Measurements from ENCODE around the gene NDUFV1. TPM values are rescaled to one million over a fixed set of nuclear protein-coding genes. Genes with fewer than 3 reads are reported as not detected.
A peak's percentile ranks its signal among the peaks of the same experiment; 100 is the strongest.

NDUFV1 gene
- total RNA-seq, 1 experiment from 2014 or later, result 250 TPM

- H3K4me1 ChIP-seq (ENCODE audit: insufficient read depth, low read length, poor library complexity, severe bottlenecking), result peaks cover 11% of the 10 kb centered on the region
- peak; percentile 99 for DNase-seq (ENCODE audit: low spot score)
- POLR2A ChIA-PET (ENCODE audit: low non-redundant PET), result interaction anchor here (0.6 to 0.9 kb wide), 2 partner anchors 16 to 369 kb away, joined by 3 to 5 read pairs; no protein-coding TSS in a partner anchor
- intact Hi-C loops (cut with micrococcal nuclease; ENCODE audit: unreplicated experiment), result loop anchor here (5.0 kb wide), 1 partner anchor 172 kb away; no protein-coding TSS in a partner anchor
- H3K9me3 ChIP-seq (ENCODE audit: low read depth, low read length, poor library complexity, severe bottlenecking), result no peaks in the 10 kb centered on the region
- no peaks in the 10 kb centered on the region for H3K36me3 ChIP-seq (ENCODE audit: insufficient read depth, low read length, poor library complexity, severe bottlenecking)
- H3K4me3 ChIP-seq (ENCODE audit: low read depth, low read length, poor library complexity, severe bottlenecking), result peak overlapping the region; percentile 61
- CTCF ChIA-PET, result interaction anchor here (0.5 to 2.4 kb wide), 5 partner anchors 16 to 228 kb away, joined by 3 to 16 read pairs (median 4); no protein-coding TSS in a partner anchor
- peak overlapping the region; percentile 64 for H3K27ac ChIP-seq (ENCODE audit: low read depth, low read length, poor library complexity, severe bottlenecking)
- peak; percentile 73 for TF ChIP-seq CTCF (conservative IDR thresholded peaks at IDR 0.05; ENCODE audit: low read depth, low read length)
- no peak for TF ChIP-seq EZH2 (IDR thresholded peaks at IDR 0.05; ENCODE audit: borderline replicate concordance, low read depth, low read length, poor library complexity, severe bottlenecking)
- no TSS peak for BruUV-seq (replicated peaks)
- H3K27me3 ChIP-seq (replicated peaks; ENCODE audit: insufficient read depth, low read depth, low read length, poor library complexity), result no peaks in the 10 kb centered on the region
These were observed 23.6 kb downstream of the NDUFV1 start for GRCh38 chr11:67630228-67630942.

DNA sequence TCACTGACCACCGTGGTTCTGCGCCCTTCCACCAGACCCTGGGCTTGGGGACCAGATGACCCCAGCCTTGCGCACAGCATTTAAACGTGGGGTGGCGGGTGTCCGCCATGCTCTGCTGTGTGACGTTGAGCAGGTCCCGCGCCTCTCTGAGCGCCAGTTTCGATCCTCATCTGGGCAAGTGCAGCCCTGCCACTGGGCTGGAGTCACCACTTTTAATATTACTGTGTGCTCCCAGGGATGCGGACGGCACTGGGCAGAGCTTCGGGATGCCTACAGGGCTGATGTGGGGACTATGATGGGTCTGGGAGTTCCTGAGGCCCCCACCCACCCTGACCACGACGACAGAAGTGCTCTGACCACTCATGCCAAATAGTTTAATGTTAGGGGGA lies 24.2 kb downstream of the NDUFV1 start:
- Histone ChIP-seq H3K4me3 (ENCODE audit: low read depth, low read length, poor library complexity, severe bottlenecking) (peak overlapping the region; percentile 61), H3K9me3 (ENCODE audit: low read depth, low read length, poor library complexity, severe bottlenecking) (no peaks in the 10 kb centered on the region), H3K36me3 (ENCODE audit: insufficient read depth, low read length, poor library complexity, severe bottlenecking) (no peaks in the 10 kb centered on the region), H3K27ac (ENCODE audit: low read depth, low read length, poor library complexity, severe bottlenecking) (peak overlapping the region; percentile 64), H3K4me1 (ENCODE audit: insufficient read depth, low read length, poor library complexity, severe bottlenecking) (peaks cover 11% of the 10 kb centered on the region), H3K27me3 (replicated peaks; ENCODE audit: insufficient read depth, low read depth, low read length, poor library complexity) (no peaks in the 10 kb centered on the region)
- no TSS peak for BruUV-seq (replicated peaks)
- intact Hi-C loops (cut with micrococcal nuclease; ENCODE audit: unreplicated experiment), result loop anchor here (5.0 kb wide), 1 partner anchor 171 kb away; no protein-coding TSS in a partner anchor
- ChIA-PET CTCF (no interaction called here), POLR2A (ENCODE audit: low non-redundant PET) (no interaction called here)
- DNase-seq (ENCODE audit: low spot score), result no peak
- TF ChIP-seq EZH2 (IDR thresholded peaks at IDR 0.05; ENCODE audit: borderline replicate concordance, low read depth, low read length, poor library complexity, severe bottlenecking), result no peak
- no peak for TF ChIP-seq CTCF (conservative IDR thresholded peaks at IDR 0.05; ENCODE audit: low read depth, low read length)

- Histone ChIP-seq H3K27me3 (replicated peaks; ENCODE audit: insufficient read depth, low read depth, low read length, poor library complexity) (no peaks in the 10 kb centered on the region), H3K27ac (ENCODE audit: low read depth, low read length, poor library complexity, severe bottlenecking) (no peak overlapping the region), H3K4me3 (ENCODE audit: low read depth, low read length, poor library complexity, severe bottlenecking) (no peak overlapping the region), H3K4me1 (ENCODE audit: insufficient read depth, low read length, poor library complexity, severe bottlenecking) (peaks cover 11% of the 10 kb centered on the region), H3K9me3 (ENCODE audit: low read depth, low read length, poor library complexity, severe bottlenecking) (no peaks in the 10 kb centered on the region), H3K36me3 (ENCODE audit: insufficient read depth, low read length, poor library complexity, severe bottlenecking) (no peaks in the 10 kb centered on the region)
- intact Hi-C loops (cut with micrococcal nuclease; ENCODE audit: unreplicated experiment), result loop anchor here (5.0 kb wide), 1 partner anchor 171 kb away; no protein-coding TSS in a partner anchor
- ChIA-PET CTCF (no interaction called here), POLR2A (ENCODE audit: low non-redundant PET) (no interaction called here)
- TF ChIP-seq CTCF (conservative IDR thresholded peaks at IDR 0.05; ENCODE audit: low read depth, low read length) (no peak), EZH2 (IDR thresholded peaks at IDR 0.05; ENCODE audit: borderline replicate concordance, low read depth, low read length, poor library complexity, severe bottlenecking) (no peak)
- BruUV-seq (replicated peaks), result no TSS peak
- no peak for DNase-seq (ENCODE audit: low spot score)
These were observed 24.7 kb downstream of the NDUFV1 start for GRCh38 chr11:67631411-67631810.

Data from A673 (cell line).